ENCODE measurements around the gene HSD17B12.

GRCh38 chr11:43856993-43857392 is 176.5 kb downstream of the HSD17B12 start:
- TF ChIP-seq, protein P1, sequence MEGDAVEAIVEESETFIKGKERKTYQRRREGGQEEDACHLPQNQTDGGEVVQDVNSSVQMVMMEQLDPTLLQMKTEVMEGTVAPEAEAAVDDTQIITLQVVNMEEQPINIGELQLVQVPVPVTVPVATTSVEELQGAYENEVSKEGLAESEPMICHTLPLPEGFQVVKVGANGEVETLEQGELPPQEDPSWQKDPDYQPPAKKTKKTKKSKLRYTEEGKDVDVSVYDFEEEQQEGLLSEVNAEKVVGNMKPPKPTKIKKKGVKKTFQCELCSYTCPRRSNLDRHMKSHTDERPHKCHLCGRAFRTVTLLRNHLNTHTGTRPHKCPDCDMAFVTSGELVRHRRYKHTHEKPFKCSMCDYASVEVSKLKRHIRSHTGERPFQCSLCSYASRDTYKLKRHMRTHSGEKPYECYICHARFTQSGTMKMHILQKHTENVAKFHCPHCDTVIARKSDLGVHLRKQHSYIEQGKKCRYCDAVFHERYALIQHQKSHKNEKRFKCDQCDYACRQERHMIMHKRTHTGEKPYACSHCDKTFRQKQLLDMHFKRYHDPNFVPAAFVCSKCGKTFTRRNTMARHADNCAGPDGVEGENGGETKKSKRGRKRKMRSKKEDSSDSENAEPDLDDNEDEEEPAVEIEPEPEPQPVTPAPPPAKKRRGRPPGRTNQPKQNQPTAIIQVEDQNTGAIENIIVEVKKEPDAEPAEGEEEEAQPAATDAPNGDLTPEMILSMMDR (IDR thresholded peaks at IDR 0.05) = no peak
- no peak for TF ChIP-seq ZFX (IDR thresholded peaks at IDR 0.05; ENCODE audit: borderline replicate concordance)
